NT2/D1 (cell line): ENCODE data around the gene OPRL1.
"Not testable (repeated sequence)": the region's sequence is repeated elsewhere in the genome, so short reads cannot be mapped to it uniquely, and the experiment has no call there.

ENCODE experiments used
- DNase-seq: peaks from one replicate; pipeline ENCODE4 v3.0.0-alpha.2; 2011; ENCODE audit warnings: low read depth, low spot score
- H3K27me3 ChIP-seq: 2 replicates; pipeline ENCODE4 v1.6.0; 2011; ENCODE audit warnings: mild to moderate bottlenecking; ENCODE audit not compliant: insufficient read length, insufficient read depth
- H3K36me3 ChIP-seq: 2 replicates; pipeline ENCODE4 v1.6.1; 2011; ENCODE audit warnings: mild to moderate bottlenecking, low read length, mixed read lengths; ENCODE audit not compliant: insufficient read depth, insufficient read length
- H3K4me1 ChIP-seq: 2 replicates; pipeline ENCODE4 v1.5.1; 2011; ENCODE audit not compliant: insufficient read depth, insufficient read length
- H3K4me3 ChIP-seq: 2 replicates; pipeline ENCODE4 v1.5.1; 2011; ENCODE audit warnings: low read depth; ENCODE audit not compliant: insufficient read length
- H3K9ac ChIP-seq: 2 replicates; pipeline ENCODE4 v1.6.0; 2011; ENCODE audit warnings: low read depth; ENCODE audit not compliant: insufficient read length
- H3K9me3 ChIP-seq: 2 replicates; pipeline ENCODE4 v1.5.1; 2011; ENCODE audit warnings: mild to moderate bottlenecking, low read length; ENCODE audit not compliant: insufficient read depth
- SUZ12 ChIP-seq: IDR thresholded peaks from 2 replicates; pipeline ENCODE4 v1.6.1; 2011; ENCODE audit not compliant: insufficient read length, insufficient read depth; ENCODE audit errors: extremely low read depth
- YY1 ChIP-seq: IDR thresholded peaks from 2 replicates; pipeline ENCODE4 v1.6.1; 2011; ENCODE audit not compliant: insufficient read length, insufficient read depth
- ZNF274 ChIP-seq: IDR thresholded peaks from 2 replicates; pipeline ENCODE4 v1.6.1; 2011; ENCODE audit warnings: mild to moderate bottlenecking, low read depth, low read length

The OPRL1 gene

DNA sequence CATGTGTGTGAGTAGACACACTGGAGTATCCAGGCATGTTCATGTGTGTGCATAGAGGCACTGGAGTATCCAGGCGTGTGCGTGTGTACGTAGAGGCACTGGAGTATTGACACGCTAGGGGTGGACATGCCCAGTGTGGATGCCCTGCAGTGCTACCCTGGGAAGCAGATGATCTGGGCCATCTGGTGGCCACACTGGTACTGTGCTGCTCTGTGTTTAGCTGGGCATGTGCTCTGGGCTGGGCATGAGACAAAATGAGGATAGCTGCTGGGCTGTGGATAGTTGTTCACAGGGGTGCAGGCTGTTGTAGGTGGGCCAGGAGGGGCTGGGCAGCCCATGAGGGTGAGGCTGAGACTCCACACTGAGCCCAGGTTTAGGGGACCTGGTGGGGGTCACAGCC lies 51.5 kb downstream of the OPRL1 start:
- Histone ChIP-seq H3K27me3 (no peaks in the 10 kb centered on the region), H3K9me3 (no peaks in the 10 kb centered on the region), H3K4me1 (no peaks in the 10 kb centered on the region), H3K4me3 (no peak overlapping the region), H3K36me3 (no peaks in the 10 kb centered on the region), H3K9ac (no peak overlapping the region)
- TF ChIP-seq SUZ12 (no peak), ZNF274 (no peak), YY1 (no peak)
- no peak for DNase-seq

DNA sequence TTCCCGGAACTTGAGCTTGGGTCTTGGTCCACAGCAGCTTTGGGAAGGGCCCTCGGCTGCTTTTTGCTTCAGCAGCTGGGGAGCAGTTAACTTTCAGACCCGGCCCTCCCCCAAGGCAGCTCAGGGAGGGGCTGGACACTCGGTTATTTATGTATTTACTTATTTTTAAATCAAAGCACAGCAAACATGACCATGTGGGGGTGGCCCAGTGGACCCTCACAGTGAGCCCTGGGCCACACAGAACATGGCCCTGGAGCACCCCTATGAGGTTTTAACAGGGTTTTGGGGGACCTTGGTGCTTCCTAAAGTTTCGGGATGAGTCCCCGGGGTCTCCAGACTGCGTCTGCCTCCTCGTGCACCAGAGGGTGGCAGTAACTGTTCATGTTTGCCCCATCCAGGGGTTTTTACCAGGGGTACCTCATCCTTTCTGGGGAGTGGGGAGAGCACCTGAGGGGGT lies 54.1 kb downstream of the OPRL1 start:
- Histone ChIP-seq H3K9ac (no peak overlapping the region), H3K4me3 (no peak overlapping the region), H3K36me3 (no peaks in the 10 kb centered on the region), H3K27me3 (no peaks in the 10 kb centered on the region), H3K9me3 (no peaks in the 10 kb centered on the region), H3K4me1 (no peaks in the 10 kb centered on the region)
- TF ChIP-seq SUZ12 (no peak), YY1 (no peak), ZNF274 (no peak)
- DNase-seq: no peak

DNA sequence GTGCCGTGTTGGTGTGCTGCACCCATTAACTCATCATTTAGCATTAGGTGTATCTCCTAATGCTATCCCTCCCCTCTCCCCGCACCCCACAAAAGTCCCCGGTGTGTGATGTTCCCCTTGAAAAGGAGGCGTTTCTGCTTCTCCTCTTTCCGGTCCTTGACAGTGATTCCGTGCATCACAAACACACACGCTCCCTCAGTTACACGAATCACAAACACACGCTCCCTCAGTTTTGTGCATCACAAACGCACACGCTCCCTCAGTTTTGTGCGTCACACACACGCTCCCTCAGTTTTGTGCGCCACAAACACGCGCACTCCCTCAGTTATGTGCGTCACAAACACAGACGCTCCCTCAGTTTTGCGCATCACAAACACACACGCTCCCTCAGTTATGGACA lies 54.9 kb downstream of the OPRL1 start:
- H3K9ac ChIP-seq, H3K9me3 ChIP-seq, H3K4me3 ChIP-seq, H3K4me1 ChIP-seq, DNase-seq, H3K27me3 ChIP-seq, H3K36me3 ChIP-seq: not testable (repeated sequence)

DNA sequence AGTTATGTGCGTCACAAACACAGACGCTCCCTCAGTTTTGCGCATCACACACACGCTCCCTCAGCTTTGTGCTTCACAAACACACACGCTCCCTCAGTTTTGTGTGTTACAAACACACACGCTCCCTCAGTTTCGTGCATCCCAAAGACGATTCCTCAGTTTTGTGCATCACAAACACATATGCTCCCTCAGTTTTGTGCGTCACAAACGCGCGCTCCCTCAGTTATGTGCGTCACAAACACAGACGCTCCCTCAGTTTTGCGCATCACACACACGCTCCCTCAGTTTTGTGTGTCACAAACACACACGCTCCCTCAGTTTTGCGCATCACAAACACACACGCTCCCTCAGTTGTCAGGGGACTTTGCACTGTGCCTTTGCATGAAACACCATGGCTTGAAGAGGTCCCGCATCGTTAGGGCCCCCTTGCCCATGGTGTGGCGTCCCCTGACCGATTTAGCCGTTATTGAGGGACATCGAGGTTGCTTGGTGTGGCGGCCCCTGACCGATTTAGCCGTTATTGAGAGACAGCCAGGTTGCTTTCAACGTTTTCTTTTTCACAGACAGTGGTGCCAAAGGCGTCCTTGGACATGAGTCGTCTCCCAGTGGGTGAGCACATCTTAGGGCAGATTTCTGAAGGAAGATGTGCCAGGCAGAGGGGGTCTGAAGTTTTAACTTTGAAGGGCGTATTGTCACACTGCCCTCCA lies 56.3 kb downstream of the OPRL1 start:
- Histone ChIP-seq H3K4me1 (peaks cover 8% of the 10 kb centered on the region), H3K9me3 (no peaks in the 10 kb centered on the region), H3K27me3 (no peaks in the 10 kb centered on the region), H3K4me3 (no peak overlapping the region), H3K9ac (no peak overlapping the region), H3K36me3 (no peaks in the 10 kb centered on the region)
- DNase-seq: no peak
- no peak for TF ChIP-seq ZNF274
- no peak for TF ChIP-seq SUZ12
- TF ChIP-seq YY1: no peak

DNA sequence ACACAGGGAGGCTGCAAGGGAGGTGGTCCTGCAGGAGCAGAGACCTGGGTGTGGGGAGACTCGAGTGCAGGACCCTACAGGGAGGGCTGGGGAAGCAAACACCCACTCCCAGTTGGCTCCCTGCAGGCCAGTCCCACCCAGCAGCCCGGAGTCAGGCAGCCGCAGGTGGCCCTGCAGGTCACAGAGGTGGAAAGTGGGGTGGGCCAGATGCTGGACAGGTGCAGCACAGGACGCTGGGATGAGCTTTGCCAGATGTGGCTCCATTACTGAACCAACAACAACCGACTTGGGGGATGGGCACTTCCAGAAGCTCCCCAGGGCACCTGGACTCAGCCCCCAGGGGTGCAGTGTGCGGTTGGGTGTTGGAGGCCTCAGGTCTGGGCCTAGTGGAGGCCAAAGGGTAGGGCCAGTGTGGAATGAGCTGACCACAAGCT lies 57.7 kb downstream of the OPRL1 start:
- no peaks in the 10 kb centered on the region for H3K27me3 ChIP-seq
- no peak overlapping the region for H3K9ac ChIP-seq
- H3K4me3 ChIP-seq: no peak overlapping the region
- TF ChIP-seq SUZ12 (no peak), YY1 (no peak), ZNF274 (no peak)
- no peaks in the 10 kb centered on the region for H3K9me3 ChIP-seq
- peaks cover 11% of the 10 kb centered on the region for H3K4me1 ChIP-seq
- DNase-seq: no peak
- no peaks in the 10 kb centered on the region for H3K36me3 ChIP-seq

DNA sequence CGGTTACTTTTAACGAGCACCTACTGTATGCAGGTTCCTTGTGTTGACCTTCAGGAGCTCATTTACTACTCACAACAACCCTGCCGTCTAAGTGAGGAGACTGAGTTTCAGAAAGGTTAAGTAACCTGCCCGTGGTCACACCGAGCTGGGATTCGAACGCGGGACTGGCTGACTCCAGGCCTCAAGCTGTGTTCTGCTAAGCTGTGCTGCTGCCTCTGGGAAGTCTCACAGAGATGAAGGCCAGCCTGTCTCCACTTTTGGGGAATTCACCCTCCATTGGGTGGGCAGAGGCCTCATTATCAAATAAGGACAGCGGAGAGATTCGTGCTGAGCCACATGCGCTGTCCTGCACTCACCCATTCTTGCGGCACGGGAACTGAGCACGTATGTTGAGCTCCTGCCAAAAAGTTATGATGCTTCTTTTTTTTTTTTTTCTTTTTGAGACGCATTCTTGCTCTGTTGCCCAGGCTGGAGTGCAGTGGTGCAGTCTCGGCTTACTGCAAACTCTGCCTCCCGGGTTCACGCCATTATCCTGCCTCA lies 58.5 kb downstream of the OPRL1 start:
- H3K4me3 ChIP-seq: no peak overlapping the region
- DNase-seq: no peak
- H3K36me3 ChIP-seq: no peaks in the 10 kb centered on the region
- H3K9me3 ChIP-seq: no peaks in the 10 kb centered on the region
- TF ChIP-seq SUZ12 (no peak), YY1 (no peak), ZNF274 (no peak)
- H3K27me3 ChIP-seq: no peaks in the 10 kb centered on the region
- no peak overlapping the region for H3K9ac ChIP-seq
- peaks cover 11% of the 10 kb centered on the region for H3K4me1 ChIP-seq

DNA sequence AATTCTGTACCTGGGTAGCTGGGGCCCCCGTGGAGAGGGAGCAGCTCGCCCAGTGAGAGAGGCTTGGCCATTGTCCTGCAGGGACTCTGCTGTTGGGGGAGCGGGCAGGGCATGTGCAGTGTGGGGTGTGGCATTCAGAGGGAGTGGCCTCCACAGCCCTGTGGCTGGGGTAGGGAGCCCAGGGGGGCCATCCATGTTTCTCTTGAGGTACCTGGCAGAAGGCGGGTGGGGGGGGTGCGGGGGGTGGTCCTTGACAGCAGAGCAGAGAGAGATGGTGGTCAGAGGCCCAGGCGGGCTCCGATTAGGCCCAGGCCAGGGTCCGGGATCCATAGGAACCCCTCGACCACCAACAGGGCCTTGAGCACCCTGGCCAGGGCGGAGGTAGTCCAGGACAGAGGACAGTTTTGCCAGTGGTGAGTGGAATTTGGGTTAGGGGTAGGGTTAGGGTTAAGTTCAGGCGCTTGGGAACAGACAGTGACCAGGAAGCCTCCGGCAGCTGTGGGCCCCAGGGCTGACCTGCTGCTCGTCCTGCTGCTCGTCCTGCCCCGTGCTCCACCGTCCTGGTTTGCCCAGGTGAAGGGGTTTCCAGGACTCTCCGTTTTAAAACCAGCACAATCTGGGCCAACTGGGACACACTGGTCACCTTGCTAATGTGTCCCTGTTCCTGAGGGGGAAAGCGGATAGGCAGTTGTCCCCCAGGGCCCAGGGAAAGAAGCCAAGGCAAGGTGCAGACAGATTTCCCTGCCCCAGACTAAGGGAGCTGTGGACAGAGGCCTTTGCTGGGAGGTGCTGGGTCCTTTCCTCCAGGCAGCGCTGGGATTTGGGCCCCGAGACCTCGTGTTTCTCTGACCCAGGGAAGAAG lies 59.5 kb downstream of the OPRL1 start:
- peak overlapping the region; percentile 51 for H3K9ac ChIP-seq
- H3K9me3 ChIP-seq: peaks cover 9% of the 10 kb centered on the region
- H3K4me1 ChIP-seq: peaks cover 11% of the 10 kb centered on the region
- no peak for DNase-seq
- H3K27me3 ChIP-seq: no peaks in the 10 kb centered on the region
- TF ChIP-seq YY1: no peak
- no peak overlapping the region for H3K4me3 ChIP-seq
- no peaks in the 10 kb centered on the region for H3K36me3 ChIP-seq
